Panc1 (cell line): ENCODE measurements around the gene ASIC1. TPM values are rescaled to one million over a fixed set of nuclear protein-coding genes. Genes with fewer than 3 reads are reported as not detected.

Source experiments
- ATAC-seq: fragments of 200-7000 bp; cut with Tn5 transposase; 2 replicates; pipeline ENCODE4 v1.9.1; 2020; ENCODE audit warnings: mild to moderate bottlenecking, moderate library complexity
- BruUV-seq: library from RNA; stranded (reverse); fragments of 400-500 nt; replicated peaks from 2 replicates; lab custom pipeline; 2021; lab: Mats Ljungman, UMichigan
- CTCF ChIA-PET: fragments of 300-600 bp; sonication (Branson Sonifier 250); formaldehyde crosslinking; loops from one replicate; lab custom pipeline; 2022; ENCODE audit warnings: antibody characterized with exemption; lab: Charles Lee
- POLR2A ChIA-PET: fragments of 300-600 bp; sonication (Branson Sonifier 250); formaldehyde crosslinking; loops from one replicate; lab custom pipeline; 2022; ENCODE audit warnings: antibody characterized with exemption; lab: Charles Lee
- DNase-seq: peaks from one replicate; pipeline ENCODE4 v3.0.0-alpha.2; 2010; ENCODE audit warnings: low read depth, low spot score
- H3K27ac ChIP-seq: 2 replicates; pipeline ENCODE4 v1.5.1; 2011; ENCODE audit warnings: mild to moderate bottlenecking, low read length, inconsistent platforms
- H3K27me3 ChIP-seq: fragments of 200-500 bp; sonication (Bioruptor generic); 2 replicates; pipeline ENCODE4 v1.6.0; 2014; ENCODE audit warnings: low read length, inconsistent platforms; ENCODE audit not compliant: control insufficient read depth, insufficient read depth
- H3K36me3 ChIP-seq: fragments of 200-500 bp; sonication (Bioruptor generic); 2 replicates; pipeline ENCODE4 v1.5.1; 2014; ENCODE audit warnings: inconsistent platforms, mild to moderate bottlenecking, low read length, moderate library complexity; ENCODE audit not compliant: control insufficient read depth, insufficient read depth
- H3K4me1 ChIP-seq: 2 replicates; pipeline ENCODE4 v1.5.1; 2011; ENCODE audit warnings: inconsistent platforms, mild to moderate bottlenecking, low read length, moderate library complexity; ENCODE audit not compliant: control insufficient read depth, insufficient read depth
- H3K4me3 ChIP-seq, 2 experiments: 2 replicates each; pipeline ENCODE4 v1.5.1; 2011 to 2012; ENCODE audit warnings: low read depth in 2 of 2, low read length in 2 of 2, mild to moderate bottlenecking in 2 of 2, inconsistent platforms in 1 of 2, moderate library complexity in 1 of 2
- H3K9me3 ChIP-seq: fragments of 200-500 bp; sonication (Bioruptor generic); 2 replicates; pipeline ENCODE4 v1.5.1; 2014; ENCODE audit warnings: low read depth, mild to moderate bottlenecking, inconsistent platforms, low read length, moderate library complexity; ENCODE audit not compliant: control insufficient read depth, insufficient read depth
- CTCF ChIP-seq: fragments of 450-650 bp; IDR thresholded peaks from 2 replicates; pipeline ENCODE4 v1.5.1; 2017; ENCODE audit warnings: mild to moderate bottlenecking
- POLR2AphosphoS5 ChIP-seq: IDR thresholded peaks from 2 replicates; pipeline ENCODE4 v1.6.1; 2012; ENCODE audit warnings: mild to moderate bottlenecking, low read depth, low read length, moderate library complexity
- REST ChIP-seq, 2 experiments: IDR thresholded peaks; 2 replicates each; pipeline ENCODE4 v1.6.1; 2011 to 2012; ENCODE audit warnings: low read depth in 2 of 2, control low read depth in 1 of 2, low read length in 1 of 2, mild to moderate bottlenecking in 1 of 2, moderate library complexity in 1 of 2; ENCODE audit not compliant: insufficient read depth in 1 of 2
- SIN3A ChIP-seq: IDR thresholded peaks from 2 replicates; pipeline ENCODE4 v1.6.1; 2012; ENCODE audit warnings: low read depth, mild to moderate bottlenecking, low read length, moderate library complexity, borderline replicate concordance; ENCODE audit not compliant: insufficient read depth
- TCF7L2 ChIP-seq: IDR thresholded peaks from 2 replicates; pipeline ENCODE4 v1.6.1; 2011; ENCODE audit warnings: mild to moderate bottlenecking, low read depth, low read length, inconsistent platforms
- in situ Hi-C: cut with HindIII; loops from 2 replicates; pipeline ENCODE4 v1.10.0; 2016; ENCODE audit warnings: low sequenced_read_pairs, low pct_unique_long_range_greater_than_20kb
- intact Hi-C: fragments of 100-400 bp; cut with micrococcal nuclease; formaldehyde crosslinking; loops from one replicate; pipeline ENCODE4 v1.10.0; 2022; ENCODE audit not compliant: unreplicated experiment
- total RNA-seq: library from RNA; stranded (reverse); gene quantifications from one replicate; pipeline ENCODE4 v1.2.1, GENCODE V29; 2021; ENCODE audit not compliant: unreplicated experiment

The ASIC1 gene
- total RNA-seq, 1 experiment from 2014 or later = 13.5 TPM

- no peaks in the 10 kb centered on the region for H3K27me3 ChIP-seq
- no peaks in the 10 kb centered on the region for H3K4me1 ChIP-seq
- intact Hi-C loops = no loop called here
- ChIA-PET POLR2A (interaction anchor here (0.6 kb wide), 1 partner anchor 63 kb away, joined by 8 read pairs; no protein-coding TSS in a partner anchor), CTCF (interaction anchor here (1.5 kb wide), 1 partner anchor 16 kb away, joined by 3 read pairs; the partner anchor contains the start of gene COX14)
- peaks cover 4% of the 10 kb centered on the region for H3K36me3 ChIP-seq
- H3K9me3 ChIP-seq = no peaks in the 10 kb centered on the region
- no peak overlapping the region for H3K27ac ChIP-seq
- ATAC-seq (no peak), DNase-seq (no peak)
- no TSS peak for BruUV-seq
- in situ Hi-C loops = no loop called here
- no peak for TF ChIP-seq CTCF
- TF ChIP-seq REST (IDR thresholded peaks at IDR 0.05; ENCODE audit: insufficient read depth in 1 of 2, low read depth in 2 of 2, low read length in 1 of 2) = no peak
- no peak for TF ChIP-seq SIN3A
- H3K4me3 ChIP-seq = no peak overlapping the region
Observed at GRCh38 chr12:50127546-50127945, 70.2 kb downstream of the ASIC1 start.

GRCh38 chr12:50129290-50129689 lies 71.9 kb downstream of the ASIC1 start:
- no peak for TF ChIP-seq SIN3A
- no peak for TF ChIP-seq REST (IDR thresholded peaks at IDR 0.05; ENCODE audit: insufficient read depth in 1 of 2, low read depth in 2 of 2, low read length in 1 of 2)
- no peak for TF ChIP-seq TCF7L2
- TF ChIP-seq CTCF = no peak
- no peak for TF ChIP-seq POLR2AphosphoS5
- no peaks in the 10 kb centered on the region for H3K9me3 ChIP-seq
- ChIA-PET CTCF (no interaction called here), POLR2A (no interaction called here)
- H3K27me3 ChIP-seq = no peaks in the 10 kb centered on the region
- H3K27ac ChIP-seq = no peak overlapping the region
- no peak overlapping the region for H3K4me3 ChIP-seq
- H3K4me1 ChIP-seq = no peaks in the 10 kb centered on the region
- no peak for DNase-seq
- H3K36me3 ChIP-seq = peaks cover 4% of the 10 kb centered on the region
- in situ Hi-C loops = no loop called here
- no peak for ATAC-seq
- no TSS peak for BruUV-seq
- intact Hi-C loops = no loop called here
